GM12878 (cell line): ENCODE results near the gene SLC35C1. TPM values are rescaled to one million over a fixed set of nuclear protein-coding genes. Genes with fewer than 3 reads are reported as not detected.

Source experiments
- ATAC-seq: fragments of 200-7000 bp; cut with Tn5 transposase; 3 replicates; pipeline ENCODE4 v1.9.1; 2020; ENCODE audit warnings: mild to moderate bottlenecking, moderate library complexity
- BruUV-seq: library from RNA; stranded (reverse); fragments of 400-500 nt; replicated peaks from 2 replicates; lab custom pipeline; 2021; lab: Mats Ljungman, UMichigan
- CTCF ChIA-PET: fragments of 300-600 bp; sonication (Branson Sonifier 250); formaldehyde crosslinking; extraction: SDS; loops from one replicate; lab custom pipeline; 2021; ENCODE audit warnings: inconsistent platforms; lab: Yijun Ruan, JAX
- POLR2A ChIA-PET: fragments of 350-600 bp; formaldehyde crosslinking; extraction: SDS; loops from one replicate; lab custom pipeline; 2021; ENCODE audit warnings: inconsistent platforms; lab: Charles Lee
- RAD21 ChIA-PET: fragments of 300-600 bp; sonication (Branson Sonifier 250); formaldehyde crosslinking; loops from one replicate; lab custom pipeline; 2023; ENCODE audit warnings: antibody characterized with exemption; ENCODE audit not compliant: unreplicated experiment; lab: Charles Lee
- SMC1A ChIA-PET: fragments of 300-600 bp; sonication (Branson Sonifier 250); formaldehyde crosslinking; loops from one replicate; lab custom pipeline; 2023; ENCODE audit not compliant: unreplicated experiment, uncharacterized antibody; lab: Charles Lee
- DNase-seq: peaks from one replicate; pipeline ENCODE4 v3.0.0-alpha.2; 2011; ENCODE audit warnings: low read depth, low spot score
- FAIRE-seq: peaks from 3 replicates; lab custom pipeline; 2011; peaks lifted over from hg19 to GRCh38; lab: Jason Lieb, UNC
- H2AFZ ChIP-seq: 2 replicates; pipeline ENCODE4 v1.6.0; 2011; ENCODE audit warnings: low read depth, low read length, control low read depth; ENCODE audit not compliant: control insufficient read depth
- H3K27ac ChIP-seq: 2 replicates; pipeline ENCODE4 v1.5.1; 2011; ENCODE audit warnings: control low read depth; ENCODE audit not compliant: control insufficient read depth, insufficient read depth
- H3K27me3 ChIP-seq, 2 experiments: replicated peaks in 1 of 2; 2 replicates each; pipeline versions ENCODE4 v1.6.0 to v1.6.1; 2011; ENCODE audit warnings: low read length in 1 of 2; ENCODE audit not compliant: control insufficient read depth in 2 of 2, insufficient read depth in 2 of 2
- H3K36me3 ChIP-seq, 2 experiments: 2 replicates each; pipeline ENCODE4 v1.5.1; 2011; ENCODE audit warnings: low read length in 1 of 2; ENCODE audit not compliant: control insufficient read depth in 2 of 2, insufficient read depth in 2 of 2
- H3K4me1 ChIP-seq: 2 replicates; pipeline ENCODE4 v1.6.1; 2011; ENCODE audit warnings: mild to moderate bottlenecking, low read length, moderate library complexity, mixed read lengths; ENCODE audit not compliant: control insufficient read depth, insufficient read depth
- H3K4me2 ChIP-seq: 2 replicates; pipeline ENCODE4 v1.6.0; 2011; ENCODE audit warnings: control low read depth; ENCODE audit not compliant: control insufficient read depth, insufficient read depth
- H3K4me3 ChIP-seq: fragments of 200-600 bp; sonication (generic); 2 replicates; pipeline ENCODE4 v1.5.1; 2016
- H3K79me2 ChIP-seq: 2 replicates; pipeline ENCODE4 v1.6.0; 2011; ENCODE audit warnings: low read length; ENCODE audit not compliant: control insufficient read depth, insufficient read depth
- H3K9ac ChIP-seq: 2 replicates; pipeline ENCODE4 v1.8.0; 2011; ENCODE audit warnings: low read length, control low read depth, mixed read lengths; ENCODE audit not compliant: control insufficient read depth, insufficient read depth
- H3K9me3 ChIP-seq: replicated peaks from 3 replicates; pipeline ENCODE4 v1.5.1; 2011; ENCODE audit warnings: mild to moderate bottlenecking, low read length; ENCODE audit not compliant: control insufficient read depth, insufficient read depth
- H4K20me1 ChIP-seq: 2 replicates; pipeline ENCODE4 v1.6.0; 2011; ENCODE audit not compliant: control insufficient read depth, insufficient read depth
- RAD51 ChIP-seq: fragments of 450-650 bp; IDR thresholded peaks from 2 replicates; pipeline ENCODE4 v1.6.1; 2016; ENCODE audit warnings: moderate library complexity, mild to moderate bottlenecking, inconsistent platforms
- WGBS: methylation state at CpG from one replicate; pipeline ENCODE4 v1.1.6; 2016; ENCODE audit warnings: low lambda C conversion rate; ENCODE audit not compliant: insufficient replicate concordance, insufficient coverage; ENCODE audit errors: missing lambda C conversion rate; 5-methylcytosine and 5-hydroxymethylcytosine counted together
- in situ Hi-C: fragments of 300-500 bp; cut with MboI; formaldehyde crosslinking; loops from 9 replicates; pipeline ENCODE4 v1.14.3; 2018; ENCODE audit warnings: mixed read lengths
- intact Hi-C: fragments of 100-400 bp; cut with micrococcal nuclease; formaldehyde crosslinking; loops from one replicate; pipeline ENCODE4 v1.14.2; 2022; ENCODE audit not compliant: unreplicated experiment
- polyA plus RNA-seq, 11 experiments: library from polyadenylated mRNA; depleted of rRNA in 4 of 11; unstranded in 6 of 11; stranded (reverse) in 5 of 11; fragments of >200 nt; fragmentation: Nextera tagmentation in 4 of 11; fragmentation: Illumina TruSeq in 1 of 11; extraction: Ambion mirVana in 4 of 11; extraction: Trizol in 1 of 11; gene quantifications; 1 replicate in 1 of 11; 2 replicates in 10 of 11; pipeline versions ENCODE4 v1.2.1 to v1.2.3, GENCODE V29; 2011 to 2016; ENCODE audit warnings: inconsistent platforms in 2 of 11, missing spikeins in 2 of 11, low read depth in 1 of 11
- total RNA-seq, 4 experiments: library from RNA; depleted of rRNA in 3 of 4; stranded (reverse); fragments of >200 nt in 3 of 4; fragmentation: Illumina TruSeq in 1 of 4; extraction: Trizol in 1 of 4; gene quantifications; 2 replicates each; pipeline versions ENCODE4 v1.2.1 to v1.2.3, GENCODE V29; 2013 to 2021
- TF ChIP-seq, protein P1 (sequence below): fragments of 450-650 bp; IDR thresholded peaks from 2 replicates; pipeline ENCODE4 v1.6.1; 2016; ENCODE audit warnings: mild to moderate bottlenecking

Gene SLC35C1
- total and polyA plus RNA-seq, 10 of the 15 experiments (the other 5 are each of a cell fraction or from before 2014, with no cell fraction given): 0.55 to 9.7 (median 4.3) TPM

DNA sequence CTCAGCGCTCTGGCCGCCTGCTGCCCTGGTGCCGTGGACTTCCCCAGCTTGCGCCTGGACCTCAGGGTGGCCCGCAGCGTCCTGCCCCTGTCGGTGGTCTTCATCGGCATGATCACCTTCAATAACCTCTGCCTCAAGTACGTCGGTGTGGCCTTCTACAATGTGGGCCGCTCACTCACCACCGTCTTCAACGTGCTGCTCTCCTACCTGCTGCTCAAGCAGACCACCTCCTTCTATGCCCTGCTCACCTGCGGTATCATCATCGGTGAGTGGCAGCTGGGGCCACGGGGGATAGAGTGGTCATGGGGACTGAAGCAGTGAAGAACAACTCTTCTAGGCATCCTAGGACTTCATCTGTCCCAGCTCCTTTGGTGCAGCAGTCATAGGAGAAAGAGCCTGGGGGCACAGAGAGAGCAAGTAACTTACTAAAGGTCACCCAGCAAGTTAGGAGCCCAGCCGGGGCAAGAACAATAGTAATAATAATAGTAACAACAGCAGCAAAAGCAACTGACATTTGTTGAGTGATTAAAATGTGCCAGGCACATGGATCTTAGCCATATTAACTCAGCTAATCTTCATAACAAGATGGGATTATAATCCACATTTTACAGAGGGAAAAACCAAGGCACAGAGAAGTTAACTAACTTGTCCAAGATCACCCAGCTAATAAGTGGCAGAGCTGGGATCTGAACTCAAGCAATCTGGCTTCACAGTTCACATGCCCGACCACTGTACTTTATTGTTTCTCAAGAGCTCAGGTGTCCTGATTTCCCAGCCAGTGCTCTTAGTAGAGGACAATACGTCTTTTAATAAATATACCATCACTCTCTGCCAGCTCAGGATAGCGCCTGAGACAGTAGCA lies 1.4 kb downstream of the SLC35C1 start:
- RAD21 ChIA-PET: interaction anchor here (0.9 to 4.1 kb wide), 4 partner anchors 11 to 44 kb away, joined by 3 to 23 read pairs (median 9); partner anchors contain the start of gene CRY2
- Histone ChIP-seq H2AFZ (no peak overlapping the region), H3K9me3 (no peaks in the 10 kb centered on the region), H3K27me3 (no peaks in the 10 kb centered on the region), H3K36me3 (peaks cover 0 to 7% of the 10 kb centered on the region in 2 experiments; a peak in 3 of 4 replicates), H3K4me2 (peak overlapping the region; percentile 93), H3K4me1 (peaks cover 23% of the 10 kb centered on the region), H3K4me3 (peak overlapping the region; percentile 100), H3K79me2 (peaks cover 25% of the 10 kb centered on the region), H3K9ac (peak overlapping the region; percentile 70; the same call in 1 of the 2 replicates), H3K27ac (no peak overlapping the region; the same call in 1 of the 2 replicates), H4K20me1 (no peaks in the 10 kb centered on the region)
- DNase-seq (no peak), FAIRE-seq (no peak), ATAC-seq (no peak)
- CTCF ChIA-PET: interaction anchor here (1.0 to 2.3 kb wide), 5 partner anchors 11 to 40 kb away, joined by 3 to 12 read pairs (median 4); no protein-coding TSS in a partner anchor
- 80% methylated on average over 20 of the region's 20 CpGs for WGBS
- TSS peak; percentile 49 for BruUV-seq
- intact Hi-C loops (no loop called here), in situ Hi-C loops (no loop called here)
- TF ChIP-seq RAD51: no peak
- TF ChIP-seq, protein P1, sequence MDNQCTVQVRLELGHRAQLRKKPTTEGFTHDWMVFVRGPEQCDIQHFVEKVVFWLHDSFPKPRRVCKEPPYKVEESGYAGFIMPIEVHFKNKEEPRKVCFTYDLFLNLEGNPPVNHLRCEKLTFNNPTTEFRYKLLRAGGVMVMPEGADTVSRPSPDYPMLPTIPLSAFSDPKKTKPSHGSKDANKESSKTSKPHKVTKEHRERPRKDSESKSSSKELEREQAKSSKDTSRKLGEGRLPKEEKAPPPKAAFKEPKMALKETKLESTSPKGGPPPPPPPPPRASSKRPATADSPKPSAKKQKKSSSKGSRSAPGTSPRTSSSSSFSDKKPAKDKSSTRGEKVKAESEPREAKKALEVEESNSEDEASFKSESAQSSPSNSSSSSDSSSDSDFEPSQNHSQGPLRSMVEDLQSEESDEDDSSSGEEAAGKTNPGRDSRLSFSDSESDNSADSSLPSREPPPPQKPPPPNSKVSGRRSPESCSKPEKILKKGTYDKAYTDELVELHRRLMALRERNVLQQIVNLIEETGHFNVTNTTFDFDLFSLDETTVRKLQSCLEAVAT: peak; percentile 81
- SMC1A ChIA-PET: interaction anchor here (1.0 to 2.2 kb wide), 5 partner anchors 10 to 45 kb away, joined by 3 to 11 read pairs (median 8); partner anchors contain the start of gene CRY2
- POLR2A ChIA-PET: interaction anchor here (0.8 to 4.2 kb wide), 4 partner anchors 10 to 40 kb away, joined by 5 to 27 read pairs (median 16); partner anchors contain the start of gene CRY2
